ENCODE data around the gene CNTNAP2. TPM values are rescaled to one million over a fixed set of nuclear protein-coding genes. Genes with fewer than 3 reads are reported as not detected.

The CNTNAP2 gene
- total RNA-seq, 2 experiments from 2014 or later, result not detected

DNA sequence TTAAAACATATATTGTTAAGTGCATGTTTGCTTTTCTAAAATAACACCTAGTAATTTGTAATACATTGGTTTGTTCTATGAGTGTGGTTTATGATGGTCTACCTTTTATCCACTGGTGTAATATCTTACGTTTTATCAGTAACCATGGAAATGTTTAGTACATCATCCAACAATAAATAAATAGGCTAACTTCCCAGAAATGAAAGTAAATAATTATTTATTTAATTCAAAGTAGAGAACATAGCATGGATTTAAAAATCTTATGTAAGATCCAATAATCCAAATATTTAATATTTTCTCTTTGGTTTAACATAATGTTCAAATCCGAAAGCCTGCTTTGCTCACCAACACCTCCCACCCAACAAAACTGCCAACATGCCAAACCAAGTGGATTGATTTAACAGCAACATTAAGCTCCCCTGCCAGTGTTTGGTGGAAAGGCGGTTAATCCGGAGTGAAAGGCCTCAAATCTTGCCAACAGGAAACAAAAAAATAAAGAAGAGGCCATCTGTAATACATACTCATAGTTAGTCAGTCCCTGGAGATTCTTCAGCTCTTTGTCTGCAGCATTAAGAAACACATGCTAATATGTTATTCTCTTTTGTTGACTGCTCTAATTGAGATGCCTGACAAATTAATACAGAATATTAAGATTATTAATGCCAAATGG is 897.8 kb downstream of the CNTNAP2 start:
- Mint-ChIP-seq H3K36me3 (no peaks in the 10 kb centered on the region), H3K4me1 (no peaks in the 10 kb centered on the region), H3K27me3 (no peaks in the 10 kb centered on the region), H3K4me3 (no peak overlapping the region), H3K27ac (no peak overlapping the region), H3K9me3 (peaks cover 6% of the 10 kb centered on the region)
- DNase-seq (no peak), ATAC-seq (ENCODE audit: low read depth) (no peak)
- POLR2A ChIA-PET, result no interaction called here

- POLR2A ChIA-PET, result no interaction called here
- ATAC-seq (ENCODE audit: low read depth) (no peak), DNase-seq (no peak)
- H3K9me3 Mint-ChIP-seq, result peaks cover 2% of the 10 kb centered on the region
- no peaks in the 10 kb centered on the region for H3K36me3 Mint-ChIP-seq
- H3K4me3 Mint-ChIP-seq, result no peak overlapping the region
- H3K27me3 Mint-ChIP-seq, result no peaks in the 10 kb centered on the region
- no peaks in the 10 kb centered on the region for H3K4me1 Mint-ChIP-seq
- H3K27ac Mint-ChIP-seq, result no peak overlapping the region
These were observed 899.4 kb downstream of the CNTNAP2 start for GRCh38 chr7:147015999-147016398.

DNA sequence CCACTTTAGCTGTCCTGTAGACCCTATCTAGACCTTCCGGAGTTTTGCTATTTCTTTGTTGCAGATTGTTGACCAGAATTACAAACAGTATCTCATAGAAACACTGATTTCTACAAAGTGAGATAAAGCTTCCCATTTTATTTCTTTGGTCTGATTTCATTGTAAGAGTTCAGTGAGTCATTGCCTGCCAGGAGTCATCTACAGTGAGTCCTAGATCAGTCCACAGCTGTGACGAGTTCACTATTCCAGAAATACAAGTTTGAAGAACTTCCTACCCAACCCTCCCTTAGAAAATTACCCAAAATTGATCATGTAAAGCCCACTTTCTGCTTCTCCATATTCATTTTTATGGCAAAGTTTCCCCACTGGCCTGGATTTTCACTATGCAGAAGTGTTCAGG is 905.5 kb downstream of the CNTNAP2 start:
- no peak overlapping the region for H3K27ac Mint-ChIP-seq
- POLR2A ChIA-PET, result no interaction called here
- no peaks in the 10 kb centered on the region for H3K27me3 Mint-ChIP-seq
- ATAC-seq (ENCODE audit: low read depth) (no peak), DNase-seq (no peak)
- no peaks in the 10 kb centered on the region for H3K4me1 Mint-ChIP-seq
- H3K9me3 Mint-ChIP-seq, result peaks cover 5% of the 10 kb centered on the region
- no peaks in the 10 kb centered on the region for H3K36me3 Mint-ChIP-seq
- H3K4me3 Mint-ChIP-seq, result no peak overlapping the region

DNA sequence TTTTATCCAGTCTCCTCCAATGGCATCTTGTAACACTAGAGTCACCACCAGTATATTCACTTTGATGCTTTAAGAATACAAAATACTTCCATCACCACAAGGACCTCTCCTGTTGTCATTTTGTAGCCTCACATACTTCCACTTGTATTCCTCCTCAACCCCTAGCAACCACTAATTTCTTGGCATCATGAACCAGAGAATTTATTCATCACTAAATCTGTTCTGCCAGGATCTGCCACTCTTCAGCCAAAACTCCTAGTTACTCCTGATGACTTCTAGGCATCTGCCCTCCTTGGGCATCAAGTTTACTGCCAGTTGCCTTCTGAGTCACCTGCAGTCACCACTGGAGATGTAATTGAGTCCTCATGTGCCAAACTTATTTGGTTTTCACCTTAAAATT is 906.8 kb downstream of the CNTNAP2 start:
- ATAC-seq (ENCODE audit: low read depth) (no peak), DNase-seq (no peak)
- POLR2A ChIA-PET, result no interaction called here
- Mint-ChIP-seq H3K4me3 (no peak overlapping the region), H3K27ac (no peak overlapping the region), H3K4me1 (no peaks in the 10 kb centered on the region), H3K36me3 (no peaks in the 10 kb centered on the region), H3K9me3 (peaks cover 5% of the 10 kb centered on the region), H3K27me3 (no peaks in the 10 kb centered on the region)

DNA sequence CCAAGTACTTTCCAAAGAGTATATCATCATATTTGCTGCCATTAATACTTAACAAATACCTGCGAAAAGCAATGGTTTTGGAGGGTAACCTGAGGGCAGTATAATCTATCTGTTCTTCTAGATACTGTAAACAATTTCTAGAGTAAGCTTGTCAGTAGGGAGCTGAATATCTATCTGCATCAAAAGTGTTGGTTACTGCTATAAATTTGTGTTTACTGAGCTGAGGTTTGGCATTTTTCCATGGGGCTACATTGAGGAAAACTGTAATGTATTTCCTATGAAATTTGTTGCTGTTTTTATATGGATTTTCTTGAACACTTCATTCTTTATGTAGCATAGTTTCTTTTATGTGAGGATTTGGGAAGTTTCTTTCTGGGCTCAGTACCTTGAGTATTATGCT is 913.4 kb downstream of the CNTNAP2 start:
- no peaks in the 10 kb centered on the region for H3K4me1 Mint-ChIP-seq
- DNase-seq, result no peak
- no peak for ATAC-seq (ENCODE audit: low read depth)
- H3K36me3 Mint-ChIP-seq, result no peaks in the 10 kb centered on the region
- no peaks in the 10 kb centered on the region for H3K9me3 Mint-ChIP-seq
- no peak overlapping the region for H3K27ac Mint-ChIP-seq
- no peaks in the 10 kb centered on the region for H3K27me3 Mint-ChIP-seq
- POLR2A ChIA-PET, result no interaction called here
- H3K4me3 Mint-ChIP-seq, result no peak overlapping the region

- POLR2A ChIA-PET, result no interaction called here
These were observed 917.0 kb downstream of the CNTNAP2 start for GRCh38 chr7:147033641-147034040.

DNA sequence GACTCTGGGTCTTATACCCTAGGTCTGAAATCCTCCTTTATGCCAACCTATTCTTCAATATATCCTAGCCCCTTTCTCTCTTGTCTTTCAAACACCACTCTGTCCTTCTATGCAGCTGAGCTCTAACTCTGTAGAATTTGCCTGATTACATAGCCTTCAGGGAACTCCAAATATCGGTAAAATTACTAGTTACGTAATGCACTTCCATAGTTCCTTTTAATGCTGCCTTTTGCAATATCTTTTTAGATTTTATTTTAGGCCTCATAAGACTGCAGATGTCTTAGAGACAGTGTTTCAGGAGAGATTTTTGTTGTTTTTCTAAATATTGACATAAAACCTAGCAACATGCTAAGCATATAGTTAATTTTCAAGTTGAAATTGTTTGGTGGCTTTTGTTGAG is 924.8 kb downstream of the CNTNAP2 start:
- no peak for ATAC-seq (ENCODE audit: low read depth)
- POLR2A ChIA-PET, result no interaction called here
- Mint-ChIP-seq H3K4me1 (no peaks in the 10 kb centered on the region), H3K27me3 (no peaks in the 10 kb centered on the region), H3K9me3 (peaks cover 2% of the 10 kb centered on the region), H3K27ac (no peak overlapping the region), H3K36me3 (no peaks in the 10 kb centered on the region), H3K4me3 (no peak overlapping the region)
- DNase-seq, result no peak

More at GRCh38 chr7:147033641-147034040, 917.0 kb downstream of the CNTNAP2 start:
- DNase-seq (no peak), ATAC-seq (ENCODE audit: low read depth) (no peak)
- Mint-ChIP-seq H3K27me3 (no peaks in the 10 kb centered on the region), H3K9me3 (no peaks in the 10 kb centered on the region), H3K4me1 (no peaks in the 10 kb centered on the region), H3K36me3 (no peaks in the 10 kb centered on the region), H3K4me3 (no peak overlapping the region), H3K27ac (no peak overlapping the region)

DNA sequence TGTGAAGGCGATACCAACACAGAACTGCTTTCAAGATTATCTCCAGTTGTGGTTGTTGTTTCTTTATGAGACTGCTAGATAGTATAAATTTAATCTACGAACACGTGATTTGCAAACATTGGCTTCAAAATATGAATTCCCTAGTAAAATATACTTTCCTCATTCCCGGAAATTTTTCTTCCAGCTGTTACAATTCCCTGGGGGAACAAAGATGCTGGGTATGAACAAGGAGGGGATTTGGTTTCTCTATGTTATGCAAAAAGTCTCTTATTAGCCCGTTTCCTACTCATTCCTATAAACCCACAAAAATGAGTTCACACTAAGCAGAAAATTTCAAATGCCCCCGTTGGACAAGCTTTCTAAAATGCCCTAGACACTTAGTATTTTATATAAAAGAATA is 928.3 kb downstream of the CNTNAP2 start:
- Mint-ChIP-seq H3K27ac (no peak overlapping the region), H3K4me1 (no peaks in the 10 kb centered on the region), H3K36me3 (no peaks in the 10 kb centered on the region), H3K27me3 (no peaks in the 10 kb centered on the region), H3K9me3 (peaks cover 2% of the 10 kb centered on the region), H3K4me3 (no peak overlapping the region)
- DNase-seq (no peak), ATAC-seq (ENCODE audit: low read depth) (no peak)
- POLR2A ChIA-PET, result no interaction called here

GRCh38 chr7:147047696-147048095 is 931.1 kb downstream of the CNTNAP2 start:
- no peak for DNase-seq
- no peaks in the 10 kb centered on the region for H3K36me3 Mint-ChIP-seq
- POLR2A ChIA-PET, result no interaction called here
- peaks cover 3% of the 10 kb centered on the region for H3K9me3 Mint-ChIP-seq
- no peaks in the 10 kb centered on the region for H3K4me1 Mint-ChIP-seq
- H3K27me3 Mint-ChIP-seq, result no peaks in the 10 kb centered on the region
- no peak for ATAC-seq (ENCODE audit: low read depth)
- H3K4me3 Mint-ChIP-seq, result no peak overlapping the region
- H3K27ac Mint-ChIP-seq, result no peak overlapping the region

DNA sequence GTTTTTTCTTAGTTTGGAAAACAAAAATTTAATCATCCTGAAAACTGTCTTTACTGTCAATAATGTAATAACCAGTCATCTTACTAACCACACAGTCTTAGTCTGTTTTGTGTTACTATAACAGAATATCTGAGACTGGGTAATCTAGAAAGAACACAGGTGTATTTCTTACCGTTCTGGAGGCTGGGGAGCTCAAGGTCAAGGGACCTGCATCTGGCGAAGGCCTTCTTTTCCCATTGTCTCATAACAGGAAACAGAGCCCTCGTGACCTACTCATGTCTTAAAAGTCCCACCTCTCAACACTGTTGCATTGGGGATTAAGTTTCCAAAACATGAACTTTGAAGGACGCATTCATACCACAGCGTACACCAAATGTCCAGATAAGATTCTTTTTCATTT is 932.3 kb downstream of the CNTNAP2 start:
- Mint-ChIP-seq H3K36me3 (no peaks in the 10 kb centered on the region), H3K4me3 (no peak overlapping the region), H3K27me3 (no peaks in the 10 kb centered on the region), H3K27ac (no peak overlapping the region), H3K9me3 (peaks cover 3% of the 10 kb centered on the region), H3K4me1 (no peaks in the 10 kb centered on the region)
- no peak for DNase-seq
- POLR2A ChIA-PET, result no interaction called here
- no peak for ATAC-seq (ENCODE audit: low read depth)

DNA sequence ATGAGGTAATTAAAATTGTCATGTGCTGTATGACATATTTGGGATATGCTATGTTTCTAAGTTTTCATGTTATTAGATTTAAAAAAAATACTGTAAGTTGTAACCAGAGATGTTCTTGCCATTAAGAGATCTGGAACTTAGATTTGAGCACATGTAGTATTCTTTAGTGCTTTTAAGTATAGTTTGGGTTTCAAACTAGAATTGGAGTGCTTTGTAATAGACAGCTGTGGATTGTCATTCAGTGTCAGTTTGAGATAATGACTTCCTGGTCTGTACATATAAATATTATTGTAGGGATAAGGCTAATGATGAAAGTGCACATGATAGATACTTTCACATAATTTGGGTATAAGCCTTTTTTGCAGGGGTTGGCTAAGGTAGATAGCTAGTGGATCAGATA is 936.2 kb downstream of the CNTNAP2 start:
- Mint-ChIP-seq H3K4me1 (no peaks in the 10 kb centered on the region), H3K9me3 (peaks cover 2% of the 10 kb centered on the region), H3K36me3 (no peaks in the 10 kb centered on the region), H3K4me3 (no peak overlapping the region), H3K27ac (no peak overlapping the region), H3K27me3 (no peaks in the 10 kb centered on the region)
- POLR2A ChIA-PET, result no interaction called here
- DNase-seq (no peak), ATAC-seq (ENCODE audit: low read depth) (no peak)

DNA sequence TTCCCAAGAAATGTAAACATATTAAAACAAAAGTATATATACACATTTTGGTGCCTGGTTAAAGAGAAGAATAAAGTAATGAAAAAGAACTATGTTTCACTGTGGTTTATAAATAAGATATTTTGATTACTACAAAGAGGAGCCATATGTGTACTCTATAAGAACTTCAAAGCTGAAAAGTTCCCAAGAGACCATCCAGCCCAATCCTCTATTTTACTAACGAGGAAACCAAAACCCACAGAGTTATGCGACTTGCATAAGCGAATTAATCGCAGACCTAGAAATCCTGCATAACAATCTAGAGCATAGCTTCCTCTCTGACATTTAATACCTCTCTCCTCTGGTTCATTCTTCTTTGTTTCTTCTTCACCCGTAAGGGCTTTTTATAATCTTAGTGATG is 937.1 kb downstream of the CNTNAP2 start:
- no peaks in the 10 kb centered on the region for H3K36me3 Mint-ChIP-seq
- DNase-seq (no peak), ATAC-seq (ENCODE audit: low read depth) (no peak)
- H3K4me3 Mint-ChIP-seq, result no peak overlapping the region
- no peaks in the 10 kb centered on the region for H3K4me1 Mint-ChIP-seq
- H3K9me3 Mint-ChIP-seq, result peaks cover 2% of the 10 kb centered on the region
- POLR2A ChIA-PET, result no interaction called here
- no peaks in the 10 kb centered on the region for H3K27me3 Mint-ChIP-seq
- H3K27ac Mint-ChIP-seq, result no peak overlapping the region

- no peak for ATAC-seq (ENCODE audit: low read depth)
- DNase-seq, result no peak
- Mint-ChIP-seq H3K4me3 (no peak overlapping the region), H3K9me3 (peaks cover 2% of the 10 kb centered on the region), H3K27ac (no peak overlapping the region), H3K36me3 (no peaks in the 10 kb centered on the region), H3K27me3 (no peaks in the 10 kb centered on the region), H3K4me1 (no peaks in the 10 kb centered on the region)
- POLR2A ChIA-PET, result no interaction called here
These were observed 943.5 kb downstream of the CNTNAP2 start for GRCh38 chr7:147060070-147060469.

DNA sequence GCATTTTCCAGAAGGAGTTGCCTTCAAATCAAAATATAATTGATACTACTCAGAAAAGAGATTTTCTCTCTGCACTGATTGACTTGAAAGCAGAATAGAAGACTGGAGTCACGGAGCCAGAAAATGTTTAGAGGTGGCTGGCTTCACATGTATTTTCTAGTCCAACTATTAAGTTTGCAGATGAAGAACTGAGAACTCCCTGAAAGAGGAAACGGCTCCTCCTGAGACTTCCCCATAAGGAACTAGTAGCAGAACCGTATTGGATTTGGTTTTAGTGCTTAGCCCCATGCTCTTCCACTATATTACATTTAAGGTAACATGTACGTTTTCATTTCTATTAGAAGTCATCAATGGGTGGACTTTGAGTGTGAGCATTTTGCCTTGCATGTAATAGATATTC is 946.3 kb downstream of the CNTNAP2 start:
- H3K4me3 Mint-ChIP-seq, result no peak overlapping the region
- peaks cover 2% of the 10 kb centered on the region for H3K9me3 Mint-ChIP-seq
- H3K27ac Mint-ChIP-seq, result no peak overlapping the region
- H3K27me3 Mint-ChIP-seq, result no peaks in the 10 kb centered on the region
- no peak for DNase-seq
- ATAC-seq (ENCODE audit: low read depth), result no peak
- no peaks in the 10 kb centered on the region for H3K36me3 Mint-ChIP-seq
- POLR2A ChIA-PET, result no interaction called here
- H3K4me1 Mint-ChIP-seq, result no peaks in the 10 kb centered on the region

GRCh38 chr7:147068842-147069241 is 952.2 kb downstream of the CNTNAP2 start:
- POLR2A ChIA-PET, result no interaction called here
- no peaks in the 10 kb centered on the region for H3K36me3 Mint-ChIP-seq
- ATAC-seq (ENCODE audit: low read depth) (no peak), DNase-seq (no peak)
- H3K9me3 Mint-ChIP-seq, result peaks cover 10% of the 10 kb centered on the region
- no peak overlapping the region for H3K4me3 Mint-ChIP-seq
- H3K27ac Mint-ChIP-seq, result no peak overlapping the region
- no peaks in the 10 kb centered on the region for H3K4me1 Mint-ChIP-seq
- no peaks in the 10 kb centered on the region for H3K27me3 Mint-ChIP-seq
